Measurements from ENCODE around the gene RBMS1. TPM values are rescaled to one million over a fixed set of nuclear protein-coding genes. Genes with fewer than 3 reads are reported as not detected.

Gene RBMS1
- total RNA-seq, 1 experiment from 2014 or later: 77.5 TPM

DNA sequence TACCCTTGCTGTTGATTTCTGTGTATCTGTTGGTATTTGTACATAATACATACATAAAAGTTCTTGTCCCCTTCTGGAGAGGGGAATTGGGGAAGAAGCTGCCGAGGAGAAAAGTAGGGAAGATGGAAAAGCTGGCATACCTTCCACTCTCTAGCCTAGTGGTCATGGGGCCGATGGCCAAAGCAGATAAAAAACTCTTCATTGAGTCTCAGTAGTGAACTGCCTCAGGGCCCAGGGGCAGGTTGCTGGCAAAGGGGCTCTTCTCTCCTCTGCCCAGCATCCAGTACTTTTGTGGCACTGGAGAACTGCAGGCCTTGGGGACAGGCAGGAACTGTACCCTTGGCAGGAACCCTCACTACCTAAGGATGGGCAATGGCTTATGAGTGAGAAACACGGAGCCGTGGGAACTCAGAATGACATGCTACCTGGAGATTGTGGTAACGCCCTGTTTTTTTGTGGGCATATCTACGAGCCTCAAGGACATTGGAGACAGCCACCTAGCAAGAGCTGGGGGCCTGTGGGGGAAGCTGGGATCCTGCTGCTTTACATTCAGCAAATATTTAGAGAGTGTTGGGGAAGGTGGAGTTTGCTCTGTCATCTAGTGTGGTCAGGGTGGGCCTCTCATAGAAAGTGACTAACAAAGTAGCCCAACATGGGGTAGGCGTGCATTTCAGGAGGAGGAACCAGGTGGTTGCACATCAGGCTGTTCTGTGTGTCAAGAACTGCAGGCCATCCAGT, 270.9 kb downstream of the RBMS1 start:
- Histone ChIP-seq H4K8ac (replicated peaks; ENCODE audit: insufficient read length, low read depth, low read length) (no peak overlapping the region), H3K79me2 (ENCODE audit: insufficient read depth, low read length) (no peaks in the 10 kb centered on the region; the same call in 1 of the 2 replicates), H2AFZ (ENCODE audit: low read length) (no peak overlapping the region), H3K23me2 (ENCODE audit: insufficient read length, low read depth, low read length, poor library complexity, severe bottlenecking) (no peaks in the 10 kb centered on the region), H4K20me1 (ENCODE audit: control insufficient read depth, insufficient read depth, insufficient read length) (no peaks in the 10 kb centered on the region), H3K4ac (ENCODE audit: low read depth, low read length) (no peak overlapping the region), H2BK20ac (ENCODE audit: low read depth, low read length, poor library complexity, severe bottlenecking) (no peak overlapping the region), H4K91ac (ENCODE audit: insufficient read length, low read depth, low read length) (no peak overlapping the region), H3K18ac (ENCODE audit: insufficient read length, low read depth, low read length) (no peak overlapping the region), H3K4me1 (ENCODE audit: insufficient read depth, low read length) (peaks cover 7% of the 10 kb centered on the region; the same call in 1 of the 2 replicates), H3K9ac (ENCODE audit: extremely low read depth, insufficient read length, low read length) (no peak overlapping the region), H3K79me1 (ENCODE audit: insufficient read depth, low read depth, low read length, poor library complexity, severe bottlenecking) (no peaks in the 10 kb centered on the region), H3K56ac (ENCODE audit: insufficient read length, low read depth, low read length) (no peak overlapping the region), H3K27me3 (ENCODE audit: insufficient read depth, low read length) (no peaks in the 10 kb centered on the region), H2BK120ac (ENCODE audit: low read depth, low read length, poor library complexity, severe bottlenecking) (no peak overlapping the region), H2AK5ac (ENCODE audit: insufficient read length, low read length) (no peak overlapping the region), H2BK5ac (ENCODE audit: insufficient read length, low read length) (no peak overlapping the region), H3K23ac (ENCODE audit: insufficient read length, low read depth, low read length) (no peak overlapping the region), H3K4me2 (ENCODE audit: insufficient read depth, insufficient read length, low read length) (no peak overlapping the region), H3K27ac (ENCODE audit: insufficient read length, low read depth, low read length) (no peak overlapping the region), H4K5ac (ENCODE audit: insufficient read length, low read depth, low read length) (no peak overlapping the region), H2BK12ac (ENCODE audit: insufficient read length, low read depth, low read length) (no peak overlapping the region), H2BK15ac (ENCODE audit: low read depth, low read length) (no peak overlapping the region), H3T11ph (ENCODE audit: low read length) (no peak overlapping the region), H3K14ac (ENCODE audit: insufficient read depth, low read length) (no peak overlapping the region), H3K9me3 (ENCODE audit: control insufficient read depth, low read depth, low read length) (no peaks in the 10 kb centered on the region)
- Mint-ChIP-seq H3K4me1 (peaks cover 12 to 17% of the 10 kb centered on the region in 2 experiments), H3K9me3 (no peaks in the 10 kb centered on the region), H3K27ac (peak overlapping the region in 1 of 3 experiments; percentile 27; a peak in 1 of 7 replicates), H3K4me3 (no peak overlapping the region), H3K27me3 (ENCODE audit: low read depth) (no peaks in the 10 kb centered on the region), H3K36me3 (ENCODE audit: insufficient read depth in 1 of 3, low read depth in 3 of 3) (no peaks in the 10 kb centered on the region; a peak in 1 of 7 replicates)
- no peak for DNase-seq
- no CpG with 5 or more reads among the region's 7 CpGs for WGBS (ENCODE audit: extremely low coverage, insufficient read length, low lambda C conversion rate)
- TF ChIP-seq, protein P1, sequence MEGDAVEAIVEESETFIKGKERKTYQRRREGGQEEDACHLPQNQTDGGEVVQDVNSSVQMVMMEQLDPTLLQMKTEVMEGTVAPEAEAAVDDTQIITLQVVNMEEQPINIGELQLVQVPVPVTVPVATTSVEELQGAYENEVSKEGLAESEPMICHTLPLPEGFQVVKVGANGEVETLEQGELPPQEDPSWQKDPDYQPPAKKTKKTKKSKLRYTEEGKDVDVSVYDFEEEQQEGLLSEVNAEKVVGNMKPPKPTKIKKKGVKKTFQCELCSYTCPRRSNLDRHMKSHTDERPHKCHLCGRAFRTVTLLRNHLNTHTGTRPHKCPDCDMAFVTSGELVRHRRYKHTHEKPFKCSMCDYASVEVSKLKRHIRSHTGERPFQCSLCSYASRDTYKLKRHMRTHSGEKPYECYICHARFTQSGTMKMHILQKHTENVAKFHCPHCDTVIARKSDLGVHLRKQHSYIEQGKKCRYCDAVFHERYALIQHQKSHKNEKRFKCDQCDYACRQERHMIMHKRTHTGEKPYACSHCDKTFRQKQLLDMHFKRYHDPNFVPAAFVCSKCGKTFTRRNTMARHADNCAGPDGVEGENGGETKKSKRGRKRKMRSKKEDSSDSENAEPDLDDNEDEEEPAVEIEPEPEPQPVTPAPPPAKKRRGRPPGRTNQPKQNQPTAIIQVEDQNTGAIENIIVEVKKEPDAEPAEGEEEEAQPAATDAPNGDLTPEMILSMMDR (conservative IDR thresholded peaks at IDR 0.05): no peak

Measured in H9 (cell line).